Measurements from ENCODE around the gene EFNA5. TPM values are rescaled to one million over a fixed set of nuclear protein-coding genes. Genes with fewer than 3 reads are reported as not detected.

EFNA5 gene
- total and polyA plus RNA-seq, 2 experiments from 2014 or later = 7.5 to 10.1 TPM

DNA sequence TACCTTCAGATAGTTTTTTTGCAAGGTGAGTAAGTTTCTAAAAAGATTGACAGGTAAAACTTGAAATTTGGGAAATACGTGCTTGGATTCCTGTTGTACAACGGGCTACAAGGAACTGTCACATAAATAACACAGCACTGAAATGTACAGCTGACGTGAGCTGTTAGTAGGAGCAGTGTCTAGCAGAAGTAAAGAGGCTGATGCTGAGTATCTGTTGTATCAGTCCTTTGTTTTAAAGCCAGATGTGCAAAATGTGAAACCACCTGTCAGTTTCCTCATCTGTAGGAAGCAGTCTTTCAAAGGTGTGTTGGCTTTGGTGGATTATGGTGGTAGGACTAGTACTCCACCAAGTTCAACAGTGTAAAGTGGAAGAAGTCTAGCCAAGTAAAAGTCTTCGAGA, 122.3 kb downstream of the EFNA5 start:
- Histone ChIP-seq H3K36me3 (ENCODE audit: insufficient read depth) (no peaks in the 10 kb centered on the region), H3K9me2 (ENCODE audit: insufficient read depth) (no peaks in the 10 kb centered on the region), H3K27me3 (ENCODE audit: insufficient read depth) (no peaks in the 10 kb centered on the region), H4K20me1 (replicated peaks; ENCODE audit: insufficient read depth) (no peaks in the 10 kb centered on the region), H3F3A (replicated peaks; ENCODE audit: low read depth) (no peaks in the 10 kb centered on the region), H3K27ac (ENCODE audit: low read depth) (no peak overlapping the region), H3K4me1 (ENCODE audit: insufficient read depth) (peaks cover 20% of the 10 kb centered on the region), H3K4me2 (no peak overlapping the region), H2AFZ (no peak overlapping the region), H3K4me3 (no peak overlapping the region), H3K79me2 (replicated peaks; ENCODE audit: insufficient read depth) (peaks cover 3% of the 10 kb centered on the region; the same call in 1 of the 2 replicates)
- Mint-ChIP-seq H3K36me3 (ENCODE audit: low read depth) (no peaks in the 10 kb centered on the region), H3K9me3 (no peaks in the 10 kb centered on the region), H3K4me3 (no peak overlapping the region), H3K27ac (no peak overlapping the region), H3K27me3 (ENCODE audit: insufficient read depth, low read depth, poor library complexity) (no peaks in the 10 kb centered on the region), H3K4me1 (peaks cover 45% of the 10 kb centered on the region)
- TF ChIP-seq NANOG (IDR thresholded peaks at IDR 0.05; ENCODE audit: borderline replicate concordance) = no peak
- TF ChIP-seq EZH2 (IDR thresholded peaks at IDR 0.05; ENCODE audit: low read depth, unreplicated experiment) = no peak
- DNase-seq (ENCODE audit: low spot score) (no peak), ATAC-seq (no peak)

DNA sequence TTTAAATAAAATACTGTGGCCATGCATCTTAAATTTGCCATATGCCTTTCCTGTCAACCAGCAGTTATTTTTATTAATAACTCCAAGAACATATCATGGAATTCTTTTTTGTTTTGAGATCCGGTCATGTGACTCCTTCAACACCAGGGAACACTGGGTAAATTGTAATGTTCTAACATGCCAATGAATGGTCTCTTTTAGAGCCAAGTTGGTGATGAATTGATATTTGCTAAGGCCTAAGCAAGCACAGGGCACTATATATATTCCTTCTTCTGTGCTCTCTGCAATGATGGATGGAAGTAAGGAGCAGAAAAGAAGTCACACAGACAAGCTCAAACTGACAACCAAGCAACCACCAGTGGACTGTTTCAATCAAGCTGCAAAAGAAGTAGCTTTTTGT, 124.0 kb downstream of the EFNA5 start:
- no peaks in the 10 kb centered on the region for H3F3A ChIP-seq (replicated peaks; ENCODE audit: low read depth)
- DNase-seq (ENCODE audit: low spot score) (no peak), ATAC-seq (no peak)
- Mint-ChIP-seq H3K9me3 (no peaks in the 10 kb centered on the region), H3K36me3 (ENCODE audit: low read depth) (no peaks in the 10 kb centered on the region), H3K4me3 (no peak overlapping the region), H3K4me1 (peaks cover 52% of the 10 kb centered on the region), H3K27ac (no peak overlapping the region), H3K27me3 (ENCODE audit: insufficient read depth, low read depth, poor library complexity) (no peaks in the 10 kb centered on the region)
- H3K4me3 ChIP-seq = no peak overlapping the region
- H2AFZ ChIP-seq = no peak overlapping the region
- no peaks in the 10 kb centered on the region for H3K36me3 ChIP-seq (ENCODE audit: insufficient read depth)
- H3K27ac ChIP-seq (ENCODE audit: low read depth) = no peak overlapping the region
- no peak overlapping the region for H3K4me2 ChIP-seq
- H3K9me2 ChIP-seq (ENCODE audit: insufficient read depth) = no peaks in the 10 kb centered on the region
- no peaks in the 10 kb centered on the region for H3K27me3 ChIP-seq (ENCODE audit: insufficient read depth)
- 0 out of 2 replicates have a peak, but pooled peaks cover 3% of the 10 kb centered on the region for H3K79me2 ChIP-seq (replicated peaks; ENCODE audit: insufficient read depth)
- peaks cover 25% of the 10 kb centered on the region for H3K4me1 ChIP-seq (ENCODE audit: insufficient read depth)
- H4K20me1 ChIP-seq (replicated peaks; ENCODE audit: insufficient read depth) = no peaks in the 10 kb centered on the region
- TF ChIP-seq ZNF331 (CRISPR knock-in tag; IDR thresholded peaks at IDR 0.05; ENCODE audit: low read depth) (no peak), ZNF462 (CRISPR knock-in tag; IDR thresholded peaks at IDR 0.05) (no peak), ZNF114 (CRISPR knock-in tag; IDR thresholded peaks at IDR 0.05) (no peak), STAT1 (IDR thresholded peaks at IDR 0.05; ENCODE audit: unreplicated experiment) (no peak), NANOG (IDR thresholded peaks at IDR 0.05; ENCODE audit: borderline replicate concordance) (no peak), EZH2 (IDR thresholded peaks at IDR 0.05; ENCODE audit: low read depth, unreplicated experiment) (no peak), POLR2AphosphoS5 (IDR thresholded peaks at IDR 0.05; ENCODE audit: low read depth) (no peak), CREB1 (CRISPR knock-in tag; IDR thresholded peaks at IDR 0.05; ENCODE audit: low read depth) (no peak), CTCF (conservative IDR thresholded peaks at IDR 0.05; ENCODE audit: low read depth in 2 of 2) (no peak), EZH2phosphoT487 (IDR thresholded peaks at IDR 0.05; ENCODE audit: unreplicated experiment) (no peak), JUNB (IDR thresholded peaks at IDR 0.05; ENCODE audit: unreplicated experiment) (no peak)
- TF ChIP-seq, protein P1, sequence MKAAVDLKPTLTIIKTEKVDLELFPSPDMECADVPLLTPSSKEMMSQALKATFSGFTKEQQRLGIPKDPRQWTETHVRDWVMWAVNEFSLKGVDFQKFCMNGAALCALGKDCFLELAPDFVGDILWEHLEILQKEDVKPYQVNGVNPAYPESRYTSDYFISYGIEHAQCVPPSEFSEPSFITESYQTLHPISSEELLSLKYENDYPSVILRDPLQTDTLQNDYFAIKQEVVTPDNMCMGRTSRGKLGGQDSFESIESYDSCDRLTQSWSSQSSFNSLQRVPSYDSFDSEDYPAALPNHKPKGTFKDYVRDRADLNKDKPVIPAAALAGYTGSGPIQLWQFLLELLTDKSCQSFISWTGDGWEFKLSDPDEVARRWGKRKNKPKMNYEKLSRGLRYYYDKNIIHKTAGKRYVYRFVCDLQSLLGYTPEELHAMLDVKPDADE (IDR thresholded peaks at IDR 0.05) = no peak
